Esophagus (tissue), 2 donors: Measurements from ENCODE around the gene MAP2K7. TPM values are rescaled to one million over a fixed set of nuclear protein-coding genes. Genes with fewer than 3 reads are reported as not detected.

ENCODE experiments used
- H3K27ac ChIP-seq, 2 donors: one replicate each; pipeline ENCODE4 v1.5.1; 2013; ENCODE audit warnings: low read depth in 2 of 2, mild to moderate bottlenecking in 2 of 2, inconsistent platforms in 1 of 2, low read length in 1 of 2, moderate library complexity in 1 of 2
- H3K27me3 ChIP-seq, 2 donors: one replicate each; pipeline ENCODE4 v1.6.1; 2013; ENCODE audit warnings: low read length in 2 of 2, control low read depth in 1 of 2, mild to moderate bottlenecking in 1 of 2; ENCODE audit not compliant: insufficient read depth in 2 of 2, control insufficient read depth in 1 of 2
- H3K36me3 ChIP-seq, 2 donors: one replicate each; pipeline ENCODE4 v1.6.1; 2013; ENCODE audit warnings: low read length in 1 of 2; ENCODE audit not compliant: control insufficient read depth in 2 of 2, insufficient read depth in 2 of 2
- H3K4me1 ChIP-seq, 2 donors: one replicate each; pipeline ENCODE4 v1.6.1; 2013; ENCODE audit warnings: low read length in 1 of 2; ENCODE audit not compliant: control insufficient read depth in 2 of 2, insufficient read depth in 2 of 2
- H3K4me3 ChIP-seq, 2 donors: one replicate each; pipeline ENCODE4 v1.5.1; 2013; ENCODE audit warnings: low read length in 2 of 2, mild to moderate bottlenecking in 2 of 2, low read depth in 1 of 2, moderate library complexity in 1 of 2
- H3K9me3 ChIP-seq, 2 donors: one replicate each; pipeline ENCODE4 v1.6.1; 2013; ENCODE audit warnings: mild to moderate bottlenecking in 2 of 2, low read depth in 1 of 2, low read length in 1 of 2, moderate library complexity in 1 of 2; ENCODE audit not compliant: control insufficient read depth in 2 of 2, insufficient read depth in 1 of 2
- WGBS, 2 donors: extraction: QIAGEN DNeasy Blood & Tissue Kit; methylation state at CpG; one replicate each; pipeline ENCODE4 v1.1.7; 2013; 5-methylcytosine and 5-hydroxymethylcytosine counted together
- polyA plus RNA-seq, 2 donors: library from polyadenylated mRNA; stranded (reverse); fragments of 200-250 nt; gene quantifications; one replicate each; pipeline ENCODE4 v1.2.3, GENCODE V29; 2013
- donor health status: healthy with polysubstance abuse.
- donor health status: Bipolar disorder and iron deficiency.

MAP2K7 gene
- polyA plus RNA-seq, 2 donors = 12.8 to 35.1 TPM

- peaks cover 4 to 22% of the 10 kb centered on the region in 2 donors for H3K36me3 ChIP-seq
- no peaks in the 10 kb centered on the region for H3K27me3 ChIP-seq
- WGBS, 2 donors = 88 to 90% methylated on average over 10 of the region's 10 CpGs
- H3K4me3 ChIP-seq = no peak overlapping the region
- peaks cover 3 to 29% of the 10 kb centered on the region in 2 donors for H3K4me1 ChIP-seq
- peaks cover 0 to 3% of the 10 kb centered on the region in 2 donors for H3K9me3 ChIP-seq
- H3K27ac ChIP-seq = no peak overlapping the region
These were observed 2.2 kb downstream of the MAP2K7 start for GRCh38 chr19:7905859-7906258.

GRCh38 chr19:7907122-7907521 lies 3.4 kb downstream of the MAP2K7 start:
- Histone ChIP-seq H3K4me3 (no peak overlapping the region), H3K27me3 (no peaks in the 10 kb centered on the region), H3K27ac (no peak overlapping the region), H3K9me3 (peaks cover 0 to 3% of the 10 kb centered on the region in 2 donors), H3K36me3 (peaks cover 12 to 33% of the 10 kb centered on the region in 2 donors), H3K4me1 (peaks cover 3 to 26% of the 10 kb centered on the region in 2 donors)
- WGBS, 2 donors = 64 to 73% methylated on average over 19 of the region's 19 CpGs

GRCh38 chr19:7907544-7907943 lies 3.9 kb downstream of the MAP2K7 start:
- Histone ChIP-seq H3K9me3 (peaks cover 0 to 3% of the 10 kb centered on the region in 2 donors), H3K4me1 (peaks cover 3 to 24% of the 10 kb centered on the region in 2 donors), H3K4me3 (no peak overlapping the region), H3K36me3 (peaks cover 12 to 36% of the 10 kb centered on the region in 2 donors), H3K27ac (no peak overlapping the region), H3K27me3 (no peaks in the 10 kb centered on the region)
- WGBS, 2 donors = 88 to 89% methylated on average over 11 of the region's 11 CpGs

GRCh38 chr19:7908078-7908699 lies 4.5 kb downstream of the MAP2K7 start:
- no peaks in the 10 kb centered on the region for H3K27me3 ChIP-seq
- no peak overlapping the region for H3K27ac ChIP-seq
- H3K4me3 ChIP-seq = no peak overlapping the region
- H3K36me3 ChIP-seq = peaks cover 12 to 42% of the 10 kb centered on the region in 2 donors
- peaks cover 3 to 20% of the 10 kb centered on the region in 2 donors for H3K4me1 ChIP-seq
- peaks cover 0 to 3% of the 10 kb centered on the region in 2 donors for H3K9me3 ChIP-seq
- WGBS, 2 donors = 75 to 78% methylated on average over 14 of the region's 14 CpGs

GRCh38 chr19:7908742-7909461 lies 5.2 kb downstream of the MAP2K7 start:
- no peaks in the 10 kb centered on the region for H3K27me3 ChIP-seq
- peaks cover 12 to 42% of the 10 kb centered on the region in 2 donors for H3K36me3 ChIP-seq
- peaks cover 3 to 20% of the 10 kb centered on the region in 2 donors for H3K4me1 ChIP-seq
- no peak overlapping the region for H3K4me3 ChIP-seq
- 70 to 80% methylated on average over 18 to 19 of the region's 19 CpGs for WGBS, 2 donors
- no peak overlapping the region for H3K27ac ChIP-seq
- peaks cover 0 to 3% of the 10 kb centered on the region in 2 donors for H3K9me3 ChIP-seq

- no peak overlapping the region for H3K27ac ChIP-seq
- peaks cover 12 to 42% of the 10 kb centered on the region in 2 donors for H3K36me3 ChIP-seq
- H3K4me1 ChIP-seq = peaks cover 3 to 15% of the 10 kb centered on the region in 2 donors
- no peak overlapping the region for H3K4me3 ChIP-seq
- 88 to 93% methylated on average over 20 to 21 of the region's 21 CpGs for WGBS, 2 donors
- no peaks in the 10 kb centered on the region for H3K27me3 ChIP-seq
- H3K9me3 ChIP-seq = peaks cover 0 to 3% of the 10 kb centered on the region in 2 donors
These were observed 5.9 kb downstream of the MAP2K7 start for GRCh38 chr19:7909471-7910067.

- peaks cover 12 to 42% of the 10 kb centered on the region in 2 donors for H3K36me3 ChIP-seq
- peaks cover 0 to 1% of the 10 kb centered on the region in 2 donors for H3K27me3 ChIP-seq
- H3K27ac ChIP-seq = no peak overlapping the region
- H3K9me3 ChIP-seq = peaks cover 0 to 2% of the 10 kb centered on the region in 2 donors
- H3K4me3 ChIP-seq = no peak overlapping the region
- H3K4me1 ChIP-seq = peaks cover 0 to 11% of the 10 kb centered on the region in 2 donors
- WGBS, 2 donors = 90 to 91% methylated on average over 54 of the region's 54 CpGs
These were observed 6.9 kb downstream of the MAP2K7 start for GRCh38 chr19:7910321-7911161.

- Histone ChIP-seq H3K27ac (no peak overlapping the region), H3K9me3 (peaks cover 0 to 2% of the 10 kb centered on the region in 2 donors), H3K4me3 (no peak overlapping the region), H3K27me3 (peaks cover 0 to 6% of the 10 kb centered on the region in 2 donors), H3K36me3 (peaks cover 12 to 36% of the 10 kb centered on the region in 2 donors), H3K4me1 (peaks cover 0 to 19% of the 10 kb centered on the region in 2 donors)
- WGBS, 2 donors = 83 to 85% methylated on average over 18 of the region's 18 CpGs
These were observed 7.9 kb downstream of the MAP2K7 start for GRCh38 chr19:7911508-7912143.
